ENCODE results near the gene MTCL1.

Gene MTCL1

GRCh38 chr18:8741117-8741516 is 35.8 kb downstream of the MTCL1 start:
- no peak overlapping the region for H3K9ac ChIP-seq
- no peaks in the 10 kb centered on the region for H3K36me3 ChIP-seq (ENCODE audit: insufficient read depth)
- H3K27ac ChIP-seq = no peak overlapping the region
- no peak overlapping the region for H3K4me3 ChIP-seq (IDR thresholded peaks at IDR 0.05; ENCODE audit: insufficient read depth, low read depth, low read length)
- H3K79me2 ChIP-seq (ENCODE audit: insufficient read depth, low read depth) = no peaks in the 10 kb centered on the region
- H3K4me1 ChIP-seq (ENCODE audit: low read depth, poor library complexity, severe bottlenecking) = no peaks in the 10 kb centered on the region
- H3K4me2 ChIP-seq = no peak overlapping the region
- no peak for TF ChIP-seq CTCF (conservative IDR thresholded peaks at IDR 0.05; ENCODE audit: low read depth, low read length)
- no peaks in the 10 kb centered on the region for H3K27me3 ChIP-seq (ENCODE audit: insufficient read depth, low read depth)
- no peaks in the 10 kb centered on the region for H4K20me1 ChIP-seq (ENCODE audit: insufficient read depth)
- H2AFZ ChIP-seq (ENCODE audit: low read depth) = no peak overlapping the region

GRCh38 chr18:8741532-8741931 is 36.2 kb downstream of the MTCL1 start:
- Histone ChIP-seq H3K4me2 (no peak overlapping the region), H3K4me1 (ENCODE audit: low read depth, poor library complexity, severe bottlenecking) (no peaks in the 10 kb centered on the region), H3K9ac (no peak overlapping the region), H2AFZ (ENCODE audit: low read depth) (no peak overlapping the region), H3K36me3 (ENCODE audit: insufficient read depth) (no peaks in the 10 kb centered on the region), H3K79me2 (ENCODE audit: insufficient read depth, low read depth) (no peaks in the 10 kb centered on the region), H3K27me3 (ENCODE audit: insufficient read depth, low read depth) (no peaks in the 10 kb centered on the region), H3K27ac (no peak overlapping the region), H4K20me1 (ENCODE audit: insufficient read depth) (no peaks in the 10 kb centered on the region), H3K4me3 (IDR thresholded peaks at IDR 0.05; ENCODE audit: insufficient read depth, low read depth, low read length) (no peak overlapping the region)
- TF ChIP-seq CTCF (conservative IDR thresholded peaks at IDR 0.05; ENCODE audit: low read depth, low read length) = no peak

GRCh38 chr18:8742387-8743361 is 37.3 kb downstream of the MTCL1 start:
- H2AFZ ChIP-seq (ENCODE audit: low read depth) = no peak overlapping the region
- no peak for TF ChIP-seq CTCF (conservative IDR thresholded peaks at IDR 0.05; ENCODE audit: low read depth, low read length)
- no peak overlapping the region for H3K27ac ChIP-seq
- no peaks in the 10 kb centered on the region for H3K27me3 ChIP-seq (ENCODE audit: insufficient read depth, low read depth)
- no peaks in the 10 kb centered on the region for H3K79me2 ChIP-seq (ENCODE audit: insufficient read depth, low read depth)
- no peaks in the 10 kb centered on the region for H3K4me1 ChIP-seq (ENCODE audit: low read depth, poor library complexity, severe bottlenecking)
- no peaks in the 10 kb centered on the region for H3K36me3 ChIP-seq (ENCODE audit: insufficient read depth)
- no peak overlapping the region for H3K4me3 ChIP-seq (IDR thresholded peaks at IDR 0.05; ENCODE audit: insufficient read depth, low read depth, low read length)
- H3K9ac ChIP-seq = no peak overlapping the region
- no peak overlapping the region for H3K4me2 ChIP-seq
- H4K20me1 ChIP-seq (ENCODE audit: insufficient read depth) = no peaks in the 10 kb centered on the region

- Histone ChIP-seq H3K4me2 (no peak overlapping the region), H3K27me3 (ENCODE audit: insufficient read depth, low read depth) (no peaks in the 10 kb centered on the region), H3K4me1 (ENCODE audit: low read depth, poor library complexity, severe bottlenecking) (no peaks in the 10 kb centered on the region), H3K27ac (no peak overlapping the region), H3K79me2 (ENCODE audit: insufficient read depth, low read depth) (no peaks in the 10 kb centered on the region), H3K36me3 (ENCODE audit: insufficient read depth) (no peaks in the 10 kb centered on the region), H2AFZ (ENCODE audit: low read depth) (no peak overlapping the region), H3K9ac (no peak overlapping the region), H4K20me1 (ENCODE audit: insufficient read depth) (no peaks in the 10 kb centered on the region), H3K4me3 (IDR thresholded peaks at IDR 0.05; ENCODE audit: insufficient read depth, low read depth, low read length) (no peak overlapping the region)
- no peak for TF ChIP-seq CTCF (conservative IDR thresholded peaks at IDR 0.05; ENCODE audit: low read depth, low read length)
These were observed 38.7 kb downstream of the MTCL1 start for GRCh38 chr18:8744038-8744437.

Data from KMS-11 (cell line).